ENCODE measurements around the gene CASR.

GRCh38 chr3:122169911-122170310 is 13.6 kb upstream of the CASR start:
- TF ChIP-seq RAD21 (conservative IDR thresholded peaks at IDR 0.05 in 1 of 2, IDR thresholded peaks at IDR 0.05 in 1 of 2): no peak
- TF ChIP-seq, protein P1, sequence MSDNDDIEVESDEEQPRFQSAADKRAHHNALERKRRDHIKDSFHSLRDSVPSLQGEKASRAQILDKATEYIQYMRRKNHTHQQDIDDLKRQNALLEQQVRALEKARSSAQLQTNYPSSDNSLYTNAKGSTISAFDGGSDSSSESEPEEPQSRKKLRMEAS (IDR thresholded peaks at IDR 0.05): no peak
- no peak for TF ChIP-seq HMGXB4 (CRISPR knock-in tag; IDR thresholded peaks at IDR 0.05; ENCODE audit: borderline replicate concordance)
